Activated naive CD4-positive, alpha-beta T cell treated with Interleukin-2 at 50 U/mL for 16 hours (primary cell): Measurements from ENCODE around the gene SLTM.
"Not testable (repeated sequence)": the region's sequence is repeated elsewhere in the genome, so short reads cannot be mapped to it uniquely, and the experiment has no call there.

Source experiments
- DNase-seq: peaks from one replicate; pipeline ENCODE4 v3.0.0-alpha.2; 2020

The SLTM gene

GRCh38 chr15:58870451-58870850, 63.0 kb downstream of the SLTM start:
- DNase-seq = no peak

DNA sequence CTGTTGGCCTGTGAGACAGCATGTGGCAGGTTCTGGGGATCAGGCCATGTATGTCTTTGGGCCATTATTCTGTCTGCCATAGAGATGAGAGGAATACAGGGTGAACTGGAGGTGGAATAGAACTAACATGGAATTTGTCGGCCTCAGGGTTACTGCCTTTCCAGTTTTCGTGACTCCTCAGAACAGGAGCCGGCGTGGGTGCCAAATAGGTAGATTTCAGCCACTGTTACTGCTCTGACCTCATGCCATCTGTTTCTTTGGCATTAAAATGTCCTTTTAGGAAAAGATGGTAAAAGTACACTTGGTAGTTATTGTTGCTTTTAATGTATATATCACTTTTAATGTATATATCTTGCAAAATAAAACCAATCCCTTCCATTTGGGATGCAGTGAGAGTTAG, 65.6 kb downstream of the SLTM start:
- DNase-seq = no peak

DNA sequence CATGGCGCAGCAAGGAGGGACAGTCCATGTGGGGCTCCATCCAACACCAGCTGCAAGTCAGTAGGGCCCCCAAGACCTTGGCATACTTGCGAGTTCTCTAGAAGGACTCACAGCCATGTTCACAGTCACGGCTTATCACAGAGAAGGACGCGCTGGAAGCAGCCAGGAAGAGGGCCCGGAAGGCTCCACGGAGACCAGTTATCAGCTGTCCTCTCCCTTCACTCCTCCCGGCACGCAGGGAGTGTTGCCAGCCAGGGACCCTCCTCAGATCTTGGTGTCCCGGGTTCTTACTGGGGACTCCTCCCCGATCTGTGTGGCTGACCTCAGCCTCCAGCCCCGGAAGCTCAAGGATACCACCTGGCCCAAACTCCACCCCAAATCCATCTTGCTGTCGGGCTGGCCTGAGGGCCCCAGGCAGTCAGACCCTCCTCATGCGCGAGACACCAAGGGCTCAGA, 68.0 kb downstream of the SLTM start:
- no peak for DNase-seq

DNA sequence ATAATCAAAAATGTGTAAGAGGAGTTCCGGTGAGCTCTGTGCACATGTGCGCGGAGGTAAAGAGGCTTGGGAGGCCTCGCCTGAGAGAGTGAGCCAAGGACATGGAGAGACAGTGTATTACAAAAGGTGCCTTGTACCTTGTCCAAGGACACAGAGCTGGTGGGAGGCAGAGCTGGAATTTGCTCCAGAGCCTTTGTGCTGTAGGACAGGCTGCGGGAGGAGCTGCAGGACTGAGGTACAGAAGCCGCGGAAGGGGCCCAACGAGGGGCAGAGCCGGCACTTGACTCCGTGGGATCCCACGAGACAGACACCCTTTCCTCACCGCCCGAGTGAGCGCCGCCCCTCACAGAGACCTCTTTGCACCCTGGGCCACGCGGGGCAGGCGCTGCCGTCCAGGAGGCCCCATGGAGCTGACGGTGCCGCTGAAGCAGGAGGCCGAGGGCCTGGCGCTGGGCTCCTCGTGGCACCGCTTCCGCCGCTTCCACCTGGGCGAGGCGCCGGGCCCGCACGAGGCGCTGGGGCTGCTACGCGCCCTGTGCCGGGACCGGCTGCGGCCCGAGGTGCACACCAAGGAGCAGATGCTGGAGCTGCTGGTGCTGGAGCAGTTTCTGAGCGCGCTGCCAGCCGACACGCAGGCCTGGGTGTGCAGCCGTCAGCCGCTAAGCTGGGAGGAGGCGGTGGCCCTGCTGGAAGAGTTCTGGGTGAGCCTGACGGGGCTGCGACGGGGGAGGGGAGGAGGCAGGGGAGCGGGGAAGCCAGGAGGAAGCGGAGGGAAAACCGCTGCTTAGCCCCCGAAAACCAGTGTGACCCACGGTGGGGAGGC, 68.7 kb downstream of the SLTM start:
- DNase-seq = no peak

GRCh38 chr15:58862326-58862725, 71.2 kb downstream of the SLTM start:
- DNase-seq = no peak

DNA sequence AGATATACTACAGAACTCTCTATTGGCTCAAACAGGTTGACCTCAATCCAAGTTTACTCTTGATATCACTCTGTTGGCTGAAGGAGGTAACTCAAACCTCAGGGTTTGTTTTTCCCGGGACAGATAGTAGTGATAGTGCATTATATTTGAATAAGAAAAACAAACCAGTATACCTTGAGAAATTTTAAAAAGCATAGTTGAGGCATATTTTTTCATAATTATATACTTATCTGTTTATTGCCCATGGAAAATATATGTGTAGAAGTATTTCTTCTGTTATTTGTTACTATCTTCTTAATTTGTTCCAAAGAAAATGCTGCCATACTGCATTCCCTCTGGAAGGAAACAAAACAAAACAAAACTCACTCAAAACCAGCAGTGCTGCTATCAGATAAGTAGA, 76.9 kb downstream of the SLTM start:
- DNase-seq = not testable (repeated sequence)

DNA sequence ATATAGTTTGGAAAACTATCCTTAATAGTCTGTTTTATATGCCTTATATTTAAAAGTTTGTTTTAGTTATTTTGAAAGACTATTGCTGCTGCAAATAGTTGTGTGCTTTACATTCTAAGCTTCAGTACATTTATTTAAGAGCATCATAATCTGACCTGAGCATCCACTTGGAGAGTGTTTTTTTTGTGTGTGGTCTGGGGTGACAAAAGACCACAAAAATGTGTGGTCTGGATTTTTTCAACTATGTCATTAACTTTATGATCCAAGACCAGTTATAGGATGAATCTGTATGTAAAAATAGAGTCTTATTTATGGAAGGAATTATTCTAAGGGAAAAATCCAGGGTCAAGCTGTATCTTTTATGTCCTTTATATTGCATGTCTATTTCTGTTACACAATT, 77.4 kb downstream of the SLTM start:
- DNase-seq = no peak

- no peak for DNase-seq
These were observed 78.9 kb downstream of the SLTM start for GRCh38 chr15:58854593-58854992.

DNA sequence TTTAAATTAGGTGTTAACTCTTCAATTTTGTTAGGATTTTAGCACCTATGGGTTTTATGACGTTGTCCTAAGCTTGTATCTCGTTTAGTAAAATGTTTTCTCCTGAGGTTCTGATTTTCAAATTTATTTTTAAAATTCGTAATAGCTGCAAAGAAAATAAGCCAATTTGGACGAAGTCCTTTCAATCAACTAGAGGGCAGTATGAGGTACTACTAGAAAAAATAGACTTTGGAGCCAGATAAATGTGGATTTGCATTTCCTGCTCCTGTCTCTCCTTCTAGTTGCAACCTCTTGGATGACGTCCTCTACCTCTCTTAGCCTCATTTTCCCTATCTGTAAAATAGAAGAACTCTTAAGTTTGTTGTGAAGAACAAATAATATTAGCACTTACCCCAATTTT, 81.1 kb downstream of the SLTM start:
- DNase-seq = no peak

- not testable (repeated sequence) for DNase-seq
These were observed 82.3 kb downstream of the SLTM start for GRCh38 chr15:58851205-58851604.

- no peak for DNase-seq
These were observed 90.6 kb downstream of the SLTM start for GRCh38 chr15:58842713-58843396.

GRCh38 chr15:58840048-58840447, 93.4 kb downstream of the SLTM start:
- DNase-seq = no peak

DNA sequence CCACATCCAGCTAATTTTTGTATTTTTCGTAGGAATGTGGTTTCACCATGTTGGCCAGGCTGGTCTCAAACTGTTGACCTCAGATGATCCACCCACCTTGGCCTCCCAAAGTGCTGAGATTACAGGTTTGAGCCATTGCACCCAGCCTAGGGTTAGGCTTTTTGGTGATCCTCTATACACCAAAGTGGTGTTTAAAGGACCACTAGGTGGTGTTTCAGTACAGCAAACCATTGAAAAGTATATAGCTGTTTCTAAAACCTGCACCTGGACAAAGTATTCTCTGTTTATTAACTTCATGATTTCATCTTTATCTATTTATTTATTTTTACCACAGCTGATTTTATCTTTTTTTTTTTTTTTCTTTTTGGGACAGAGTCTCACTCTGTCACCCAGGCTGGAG, 94.0 kb downstream of the SLTM start:
- DNase-seq = no peak

DNA sequence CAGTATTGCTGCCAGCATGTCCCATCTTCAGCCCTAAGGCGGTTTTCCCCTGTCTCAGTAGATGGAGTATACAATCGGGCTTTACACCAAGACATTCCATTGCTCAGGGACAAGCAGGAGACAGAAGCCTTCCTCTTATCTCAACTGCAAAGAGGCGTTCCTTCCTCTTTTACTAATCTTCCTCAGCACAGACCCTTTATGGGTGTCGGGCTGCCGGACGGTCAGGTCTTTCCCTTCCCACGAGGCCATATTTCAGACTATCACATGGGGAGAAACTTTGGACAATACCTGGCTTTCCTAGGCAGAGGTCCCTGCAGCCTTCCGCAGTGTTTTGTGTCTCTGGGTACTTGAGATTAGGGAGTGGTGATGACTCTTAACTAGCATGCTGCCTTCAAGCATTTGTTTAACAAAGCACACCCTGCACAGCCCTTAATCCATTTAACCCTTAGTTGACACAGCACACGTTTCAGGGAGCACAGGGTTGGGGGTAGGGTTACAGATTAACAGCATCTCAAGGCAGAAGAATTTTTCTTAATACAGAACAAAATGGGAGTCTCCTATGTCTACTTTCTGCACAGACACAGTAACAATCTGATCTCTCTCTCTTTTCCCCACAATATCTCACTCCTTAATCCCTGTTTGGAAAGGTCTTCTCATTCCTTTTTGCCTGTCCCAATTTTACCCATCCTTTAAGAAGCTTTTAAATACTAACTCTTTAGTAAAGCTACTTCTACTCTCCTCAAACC, 99.6 kb downstream of the SLTM start:
- DNase-seq = not testable (repeated sequence)

- DNase-seq = no peak
These were observed 102.9 kb downstream of the SLTM start for GRCh38 chr15:58830556-58830955.
